HG03103 (cell line): Measurements from ENCODE around the gene C1QL4.
"Not testable (repeated sequence)": the region's sequence is repeated elsewhere in the genome, so short reads cannot be mapped to it uniquely, and the experiment has no call there.

Experiments
- ATAC-seq: cut with Tn5 transposase; IDR thresholded peaks from one replicate; pipeline ENCODE4 v1.9.1; 2021; ENCODE audit warnings: low read depth; ENCODE audit not compliant: unreplicated experiment

The C1QL4 gene

DNA sequence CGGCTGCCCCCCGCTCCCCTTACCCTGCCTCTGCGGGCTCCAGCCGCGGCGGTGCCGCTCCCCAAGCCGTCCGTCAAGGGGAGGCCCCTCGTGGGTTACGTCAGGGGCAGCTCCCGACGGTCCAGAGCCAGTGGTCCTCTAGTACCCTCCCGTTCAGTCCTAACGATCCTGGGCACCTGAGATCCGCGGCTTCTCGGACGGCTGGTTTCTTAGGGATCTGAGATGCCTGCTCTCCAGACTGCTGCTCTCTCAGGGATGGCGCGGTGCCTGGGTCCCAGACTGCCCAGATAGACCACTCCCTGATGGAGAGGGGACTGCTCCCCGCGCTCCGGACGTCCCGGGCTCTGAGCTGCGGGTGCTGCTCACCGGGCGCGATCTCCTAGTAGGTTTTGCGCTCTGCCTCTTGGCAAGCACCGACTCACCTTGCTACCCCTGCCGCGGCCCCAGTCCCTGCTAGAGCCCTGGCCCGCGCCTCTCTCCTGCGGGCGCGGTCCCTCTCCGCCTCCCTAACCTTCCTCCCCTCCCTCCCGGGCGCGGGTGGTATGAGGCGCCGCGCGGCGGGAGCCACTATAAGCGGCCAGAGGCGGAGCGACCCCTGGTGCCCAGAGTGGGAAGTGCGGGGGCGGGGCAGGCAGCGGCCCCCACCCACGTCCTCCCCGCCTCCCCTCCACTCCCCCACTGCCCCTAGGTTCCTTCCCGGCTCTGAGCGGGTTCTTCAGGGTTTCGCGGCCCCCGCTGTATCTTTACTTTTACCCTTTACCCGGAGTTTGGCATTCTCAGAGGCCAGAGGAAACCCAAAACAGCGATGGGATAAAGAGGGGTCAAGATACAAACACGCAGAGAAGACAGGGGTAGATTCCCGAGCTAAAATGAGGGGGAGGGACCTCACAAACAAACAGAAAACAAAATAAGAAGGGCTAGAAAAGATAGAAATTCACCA lies at the start of gene C1QL4:
C1QL4 (minus strand) TSS at position 544 of the 940 bp plus-strand sequence. CDS start 711 bp downstream, outside the sequence.
- ATAC-seq, result no peak

GRCh38 chr12:49380184-49380583 lies 43.2 kb upstream of the C1QL4 start:
- not testable (repeated sequence) for ATAC-seq

DNA sequence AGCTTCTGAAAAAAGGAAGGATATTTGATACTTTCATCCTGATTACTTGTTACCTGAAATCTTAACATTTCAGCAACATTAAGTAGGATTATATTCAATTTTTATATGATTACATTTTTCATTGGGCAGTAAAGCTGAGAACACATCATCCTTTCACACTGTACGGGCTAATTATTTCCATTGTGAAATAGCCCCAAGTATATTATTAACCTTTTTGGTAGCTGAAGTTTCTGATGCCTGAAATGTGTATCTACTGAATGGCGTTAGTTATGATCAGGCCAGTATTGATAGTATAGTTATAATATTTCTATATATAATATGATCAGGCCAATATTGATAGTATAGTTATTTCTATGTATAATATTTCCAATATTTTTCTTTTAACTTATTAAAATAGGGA lies 40.4 kb upstream of the C1QL4 start:
- ATAC-seq, result no peak

- no peak for ATAC-seq
Observed at GRCh38 chr12:49375406-49375805, 38.4 kb upstream of the C1QL4 start.

DNA sequence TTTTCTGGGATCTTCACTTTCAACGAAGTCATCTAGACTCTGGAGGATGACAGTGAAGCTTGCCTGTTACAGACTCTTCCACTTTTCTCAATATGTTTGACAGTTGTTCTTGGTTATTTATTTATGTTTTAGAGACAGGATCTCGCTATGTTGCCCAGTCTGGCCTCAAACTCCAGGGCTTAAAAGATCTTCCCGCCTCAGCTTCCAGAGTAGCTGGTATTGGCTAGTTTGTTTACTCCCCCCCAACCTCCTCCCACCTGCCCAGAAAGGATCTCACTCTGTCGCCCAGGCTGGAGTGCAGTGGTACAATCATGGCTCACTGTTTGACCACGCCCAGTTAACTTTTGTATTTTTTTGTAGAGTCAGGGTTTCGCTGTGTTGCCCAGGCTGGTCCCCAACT lies 33.6 kb upstream of the C1QL4 start:
- ATAC-seq, result no peak

DNA sequence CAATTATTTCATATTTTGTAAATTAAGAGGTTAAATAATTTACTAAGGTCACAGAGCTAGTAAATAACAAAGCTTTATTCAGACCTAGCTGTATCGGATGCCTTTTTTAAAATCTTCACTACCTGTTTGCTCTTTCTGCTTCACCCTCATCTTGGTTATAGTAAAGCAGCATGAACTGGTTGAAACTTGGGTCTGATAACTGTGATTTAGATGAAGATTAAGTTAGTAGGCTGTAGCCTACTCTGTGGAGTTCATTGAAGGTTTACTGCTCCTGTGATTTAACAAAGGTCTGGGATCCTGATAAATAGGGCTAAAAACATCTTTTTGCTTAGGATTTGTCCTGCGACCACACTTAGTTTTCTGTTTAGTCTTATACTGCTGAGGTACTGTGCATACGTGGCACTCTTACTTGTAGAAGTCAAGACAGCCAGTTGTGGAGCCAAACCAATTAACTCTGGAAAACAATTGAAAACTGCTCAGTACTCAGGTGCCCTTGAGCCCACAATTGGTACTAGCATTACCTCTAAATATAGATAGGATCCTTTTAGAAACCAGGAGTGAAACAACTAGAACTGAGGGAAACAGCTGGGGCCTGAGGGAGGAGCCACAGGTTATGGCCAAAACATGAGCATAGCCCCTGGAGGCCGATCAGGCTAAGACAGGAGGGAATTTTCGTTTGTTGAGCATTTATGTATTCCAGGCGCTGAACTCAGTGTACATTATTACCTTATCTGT lies 32.6 kb upstream of the C1QL4 start:
- no peak for ATAC-seq

GRCh38 chr12:49368240-49368600 lies 31.2 kb upstream of the C1QL4 start:
- ATAC-seq, result no peak

DNA sequence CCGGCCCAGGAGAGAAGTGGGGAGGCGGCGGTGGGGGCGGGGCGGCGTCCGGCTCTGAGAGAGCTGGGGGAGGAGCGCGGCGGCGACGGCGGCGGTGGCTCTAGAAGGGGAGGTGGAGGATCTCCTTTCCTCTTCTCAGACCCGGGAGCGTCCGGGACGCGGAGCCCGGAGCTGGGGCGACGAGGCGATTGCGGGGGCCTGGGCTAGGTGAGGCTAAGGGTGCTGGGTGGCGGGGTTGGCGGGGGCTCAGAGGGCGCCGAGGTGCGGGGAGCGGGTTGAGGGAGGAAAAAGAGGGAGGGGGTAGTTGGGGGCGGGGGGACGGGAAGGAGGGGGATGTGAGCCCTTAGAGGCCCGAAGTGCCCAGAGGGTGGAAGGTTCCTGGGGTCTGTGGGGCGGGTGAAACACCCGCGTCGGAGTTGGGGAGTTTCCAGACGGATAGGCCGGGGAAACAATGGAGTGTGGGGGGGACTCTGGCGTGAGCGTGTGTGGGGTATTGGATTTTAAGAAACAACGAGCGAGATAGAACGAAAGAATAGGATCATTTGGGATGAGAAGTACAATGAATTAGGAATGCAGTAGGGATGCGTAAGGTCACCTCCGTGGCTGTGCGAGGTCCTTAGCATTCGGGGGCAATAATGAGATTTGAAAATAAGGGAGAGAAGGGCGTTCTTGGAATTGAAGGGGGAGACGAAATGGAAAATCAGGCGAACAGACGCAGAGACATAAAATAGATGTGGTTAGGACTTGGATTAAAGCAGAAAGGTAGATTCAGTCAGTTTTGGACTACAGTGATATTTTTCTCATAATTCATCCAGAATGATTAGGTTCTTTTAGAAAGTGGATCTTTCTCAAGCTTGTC lies 30.6 kb upstream of the C1QL4 start, which contains the start of gene SPATS2:
SPATS2 (plus strand) TSS at position 82 of the 859 bp plus-strand sequence. CDS start 93,551 bp downstream, outside the sequence.
- no peak for ATAC-seq

DNA sequence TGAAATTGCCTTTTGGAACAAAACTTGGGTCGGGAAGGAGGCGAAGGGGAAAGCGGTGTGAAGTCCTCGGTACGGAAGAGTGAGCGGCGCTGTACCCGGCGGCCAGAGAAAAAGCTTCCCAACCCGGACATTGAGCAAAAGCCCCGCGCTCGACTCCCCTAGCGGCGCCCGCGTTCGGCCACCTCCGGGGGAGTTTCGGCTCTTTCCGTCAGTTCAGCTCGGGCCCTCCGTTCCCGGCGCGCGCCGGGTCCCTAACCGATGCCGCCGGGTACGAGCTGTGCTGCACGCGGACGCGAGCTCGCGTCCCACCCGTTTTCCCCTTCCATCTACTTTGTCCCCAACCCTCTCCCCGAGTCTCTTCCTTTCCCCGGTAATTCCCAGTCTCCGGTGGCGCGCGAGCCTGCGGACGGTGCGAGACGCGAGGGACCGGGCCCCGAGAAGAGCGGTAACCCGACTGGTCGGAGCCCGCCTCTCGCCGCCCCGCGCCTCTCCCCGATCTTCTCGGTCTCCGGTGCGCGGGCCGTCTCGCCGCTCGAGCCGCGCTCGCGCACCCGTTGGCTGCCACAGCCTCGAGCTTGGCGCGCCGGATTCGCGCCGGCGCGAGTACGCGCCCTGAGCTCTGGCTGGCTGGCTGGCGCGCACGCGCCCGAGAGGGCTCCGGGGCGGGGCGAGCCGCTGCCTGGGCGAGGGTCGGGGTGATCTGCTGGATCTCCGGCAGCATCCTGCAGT lies 29.8 kb upstream of the C1QL4 start:
- peak; percentile 62 for ATAC-seq

DNA sequence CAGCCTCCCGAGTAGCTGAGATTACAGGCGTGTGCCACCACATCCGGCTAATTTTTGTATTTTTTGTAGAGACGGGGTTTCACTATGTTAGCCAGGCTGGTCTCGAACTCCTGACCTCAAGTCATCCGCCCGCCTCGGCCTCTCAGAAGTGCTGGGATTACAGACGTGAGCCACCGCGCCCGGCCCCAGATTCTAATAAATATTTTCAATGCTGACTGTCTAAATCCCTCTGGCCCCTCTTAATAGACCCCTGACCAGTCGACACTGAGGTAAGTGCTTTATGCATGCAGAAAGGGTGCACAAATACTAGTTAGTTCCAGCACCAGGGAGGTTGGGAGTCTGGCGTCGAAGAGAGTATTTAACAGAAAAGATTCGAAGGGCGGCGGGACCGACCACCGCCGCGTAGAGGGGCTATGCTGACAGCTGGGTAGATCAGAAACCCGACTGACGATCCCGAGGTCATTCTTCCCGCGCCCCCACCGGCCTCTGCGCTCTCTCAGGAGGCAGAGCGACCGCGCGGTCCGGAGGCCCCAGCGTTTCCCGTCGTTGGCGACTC lies 29.2 kb upstream of the C1QL4 start:
- ATAC-seq, result no peak

- no peak for ATAC-seq
Observed at GRCh38 chr12:49365542-49365941, 28.6 kb upstream of the C1QL4 start.

DNA sequence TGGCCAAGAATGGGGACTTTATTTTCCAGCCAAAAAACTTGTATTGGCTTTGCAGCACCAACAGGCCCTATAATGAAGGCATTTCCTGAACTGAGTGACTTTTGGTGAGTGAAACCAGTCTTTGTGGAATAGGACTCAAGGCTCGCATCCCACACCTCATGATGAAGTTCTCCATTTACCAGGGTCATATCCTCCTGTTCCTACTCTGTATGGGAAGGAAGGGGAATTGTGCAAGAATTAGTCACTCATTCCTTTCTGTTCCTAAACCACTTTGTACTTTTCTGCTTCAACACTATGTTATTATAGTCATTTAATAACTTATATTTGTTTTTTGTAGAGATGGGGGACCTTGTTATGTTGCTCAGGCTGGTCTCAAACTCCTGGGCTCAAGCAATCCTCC lies 28.0 kb upstream of the C1QL4 start:
- no peak for ATAC-seq

DNA sequence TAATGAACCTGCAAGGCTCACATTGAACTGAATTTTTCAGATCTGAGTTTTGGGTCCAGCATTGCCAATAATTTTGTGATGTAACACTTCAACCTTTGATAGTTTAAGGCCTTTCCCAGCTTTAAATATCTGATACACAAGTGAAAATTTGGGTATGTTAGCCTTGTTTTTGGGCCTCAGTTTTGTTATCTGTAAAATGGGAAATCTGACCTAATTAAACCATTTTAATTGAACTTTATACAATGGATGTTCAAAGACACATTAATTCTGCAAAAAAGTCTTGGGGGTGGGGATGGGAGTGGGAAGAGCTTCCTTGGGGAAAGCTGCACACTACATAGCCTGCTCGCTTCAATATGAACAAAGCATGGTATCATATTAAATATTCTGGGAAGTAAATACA lies 25.1 kb upstream of the C1QL4 start:
- ATAC-seq, result no peak

GRCh38 chr12:49359671-49360070 lies 22.7 kb upstream of the C1QL4 start:
- no peak for ATAC-seq

- ATAC-seq, result no peak
Observed at GRCh38 chr12:49358483-49359141, 21.6 kb upstream of the C1QL4 start.

DNA sequence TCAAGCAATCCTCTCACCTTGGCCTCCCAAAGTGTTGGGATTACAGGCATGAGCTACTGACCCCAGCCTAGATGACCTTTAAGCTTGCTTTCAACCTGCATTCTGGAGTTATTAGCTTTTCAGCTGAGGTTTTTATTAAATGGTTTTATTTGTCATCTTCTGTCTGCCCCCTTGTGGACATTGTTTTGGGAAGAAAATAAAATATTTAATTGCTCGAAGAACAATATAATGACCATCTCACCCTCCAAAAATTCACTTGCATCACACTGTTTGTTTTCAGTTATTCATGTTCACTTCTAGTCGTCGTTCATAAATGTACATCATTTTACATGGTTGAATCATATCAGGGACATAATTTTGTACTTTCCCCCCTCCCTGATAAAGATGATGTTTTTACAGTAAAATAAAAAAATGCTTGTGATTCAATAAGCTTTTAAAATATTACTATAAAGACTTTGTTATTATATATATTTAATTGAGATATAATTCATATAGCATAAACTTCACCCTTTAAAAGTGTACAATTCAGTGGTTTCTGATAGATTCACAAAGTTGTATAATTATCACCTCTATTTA lies 20.2 kb upstream of the C1QL4 start:
- ATAC-seq, result no peak

GRCh38 chr12:49355913-49356312 lies 18.9 kb upstream of the C1QL4 start:
- no peak for ATAC-seq

- ATAC-seq, result no peak
Observed at GRCh38 chr12:49352351-49352750, 15.4 kb upstream of the C1QL4 start.

DNA sequence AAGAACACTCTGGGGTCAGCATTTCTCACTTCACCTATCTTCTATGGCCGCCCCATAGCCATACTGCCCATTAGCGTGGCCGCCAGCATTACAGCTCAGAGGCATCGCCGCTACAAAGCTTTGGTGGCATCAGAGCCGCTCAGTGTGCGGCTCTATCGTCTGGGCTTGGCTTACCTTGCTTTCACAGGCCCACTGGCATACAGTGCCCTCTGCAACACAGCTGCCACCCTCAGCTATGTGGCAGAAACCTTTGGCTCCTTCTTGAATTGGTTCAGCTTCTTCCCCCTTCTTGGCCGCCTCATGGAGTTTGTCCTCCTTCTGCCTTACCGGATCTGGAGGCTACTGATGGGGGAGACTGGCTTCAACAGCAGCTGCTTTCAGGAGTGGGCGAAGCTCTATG lies 12.3 kb upstream of the C1QL4 start:
- ATAC-seq, result no peak
